NCI-H1417 treated with DMSO at 0.1 percent for 48 hours (cell line): ENCODE data around the gene MBD4.

Experiments
- DNase-seq: peaks from one replicate; lab custom pipeline; 2025; lab: John Stamatoyannopoulos, UW

The MBD4 gene

DNA sequence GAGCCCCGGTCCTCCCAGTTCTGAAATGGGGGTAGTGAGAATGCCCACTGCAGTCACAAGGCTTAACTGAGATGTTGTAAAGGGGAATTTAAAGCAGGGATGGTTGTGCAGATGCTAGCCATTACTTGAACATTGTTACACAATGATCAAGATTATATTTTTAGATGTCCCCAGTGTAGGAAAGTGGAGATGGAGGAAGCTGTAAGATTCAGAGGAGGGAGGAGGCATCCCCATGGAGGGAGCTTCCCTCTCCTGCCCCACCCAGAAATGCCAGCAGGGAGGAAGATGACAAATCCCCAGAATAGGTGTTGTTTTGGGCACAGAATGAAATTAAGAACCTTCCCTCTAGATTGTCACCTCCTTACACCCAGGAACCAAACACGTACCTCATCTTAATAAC, 57.4 kb downstream of the MBD4 start:
- no peak for DNase-seq
